NK-92 treated with Interleukin-12 subunit alpha and Interleukin-12 subunit beta, amount 100 ng/mL, for 24 hours (cell line): Measurements from ENCODE around the gene DIABLO.
"Not testable (repeated sequence)": the region's sequence is repeated elsewhere in the genome, so short reads cannot be mapped to it uniquely, and the experiment has no call there.

Experiments
- DNase-seq: peaks from one replicate; lab custom pipeline; 2025; lab: John Stamatoyannopoulos, UW

Gene DIABLO

DNA sequence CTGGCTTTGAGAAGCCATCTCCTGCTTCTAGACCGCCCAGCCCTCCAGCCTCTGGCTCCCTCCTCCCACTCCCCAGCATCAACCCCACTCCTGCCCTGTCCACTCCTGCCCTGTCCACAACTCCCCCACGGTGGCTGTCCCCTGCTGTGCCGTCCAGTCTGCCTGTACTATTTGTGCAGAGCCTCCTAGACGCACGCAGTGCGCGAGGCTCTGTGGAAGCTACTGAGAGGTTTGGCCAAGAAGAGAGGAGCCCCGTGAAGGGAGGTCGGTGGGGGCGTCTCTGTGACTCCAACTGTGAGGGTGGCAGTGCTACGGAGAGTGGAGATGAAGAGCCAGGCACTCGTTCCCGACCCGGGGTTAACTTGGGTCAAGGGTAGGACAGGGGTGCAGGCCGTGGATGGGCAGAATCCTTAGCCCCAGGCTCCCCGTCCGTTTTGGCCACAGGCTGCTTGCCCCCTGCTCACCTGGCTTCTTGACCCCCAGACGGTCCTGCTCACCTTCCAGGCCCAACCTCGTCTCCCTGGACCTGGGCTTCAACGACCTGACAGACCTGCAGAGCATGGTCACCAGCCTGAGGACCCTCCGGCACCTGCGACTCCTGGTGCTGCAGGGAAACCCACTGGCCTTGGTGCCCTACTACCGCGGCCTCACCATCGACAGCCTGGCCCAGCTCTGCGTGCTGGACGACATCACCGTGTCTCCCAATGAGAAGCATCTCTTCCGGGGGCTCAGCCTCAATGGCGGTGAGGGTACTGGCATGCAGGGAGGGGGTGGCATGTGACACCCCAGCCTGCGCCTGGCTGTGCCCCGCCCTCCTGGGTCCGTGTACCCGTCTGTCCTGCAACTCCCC, 36.0 kb downstream of the DIABLO start:
- DNase-seq = no peak

DNA sequence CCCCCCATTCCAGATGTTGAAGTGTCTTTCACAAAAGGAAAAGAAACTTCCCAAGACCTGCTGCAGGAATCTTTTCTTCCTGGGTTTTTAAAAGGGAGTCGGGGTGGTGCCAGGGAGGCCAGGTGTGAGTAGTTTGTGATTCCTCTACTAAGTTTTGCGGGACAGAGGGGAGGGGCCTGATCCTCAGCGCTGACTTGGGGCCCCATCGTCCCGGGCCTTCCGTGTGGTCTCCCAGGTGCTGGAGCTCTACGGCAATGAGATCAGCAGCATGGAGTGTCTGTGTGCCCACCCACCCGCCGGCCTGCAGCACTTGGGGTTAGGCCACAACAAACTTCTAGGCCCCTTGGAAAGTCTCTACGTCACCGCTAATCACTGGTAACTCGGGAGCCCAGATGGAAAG, 38.4 kb downstream of the DIABLO start:
- no peak for DNase-seq

DNA sequence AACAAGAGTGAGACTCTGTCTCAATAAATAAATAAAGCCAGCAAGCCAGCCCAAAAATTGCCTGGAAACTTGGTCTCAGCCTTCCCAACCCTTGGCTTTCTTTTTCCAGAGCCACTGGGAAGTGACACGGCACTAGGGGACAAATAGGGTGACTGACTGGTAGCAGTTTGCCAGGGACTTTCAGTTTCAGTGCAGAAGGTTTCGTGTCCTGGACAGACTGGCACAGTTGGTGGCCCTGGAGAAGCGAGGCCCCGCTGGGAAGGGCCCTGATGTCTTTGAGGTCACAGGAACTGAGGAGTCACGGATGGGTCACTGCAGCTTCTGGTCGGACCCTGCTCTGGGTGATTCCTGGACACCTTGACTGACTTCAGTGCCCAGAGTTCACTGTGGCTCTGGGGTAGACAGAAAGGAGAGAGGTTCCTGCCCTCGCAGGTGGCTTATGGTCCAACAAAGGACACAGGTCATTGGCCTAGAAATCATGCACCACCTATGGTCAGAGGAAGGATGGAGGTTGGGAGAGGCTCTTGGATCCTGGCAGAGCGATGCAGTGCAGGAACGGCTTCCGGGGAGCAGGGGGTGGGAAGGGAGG, 40.3 kb downstream of the DIABLO start:
- DNase-seq = no peak

DNA sequence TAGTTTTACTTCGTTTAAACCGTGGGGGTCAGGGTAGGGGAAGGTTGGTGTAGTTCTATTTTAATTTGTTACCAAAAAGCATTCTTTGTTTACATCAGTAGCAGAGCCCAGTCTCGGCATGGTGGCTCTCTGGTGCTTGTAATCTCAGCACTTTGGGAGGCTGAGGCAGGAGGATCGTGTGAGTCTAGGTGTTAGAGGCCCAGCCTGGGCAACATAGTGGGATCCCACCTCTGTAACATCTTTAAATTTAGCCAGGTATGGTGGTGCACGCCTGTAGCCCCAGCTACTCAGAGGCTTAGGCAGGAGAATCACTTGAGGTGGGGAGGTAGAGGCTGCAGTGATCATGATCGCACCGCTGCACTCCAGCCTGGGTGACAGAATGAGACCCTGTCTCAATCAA, 40.8 kb downstream of the DIABLO start:
- DNase-seq = no peak

DNA sequence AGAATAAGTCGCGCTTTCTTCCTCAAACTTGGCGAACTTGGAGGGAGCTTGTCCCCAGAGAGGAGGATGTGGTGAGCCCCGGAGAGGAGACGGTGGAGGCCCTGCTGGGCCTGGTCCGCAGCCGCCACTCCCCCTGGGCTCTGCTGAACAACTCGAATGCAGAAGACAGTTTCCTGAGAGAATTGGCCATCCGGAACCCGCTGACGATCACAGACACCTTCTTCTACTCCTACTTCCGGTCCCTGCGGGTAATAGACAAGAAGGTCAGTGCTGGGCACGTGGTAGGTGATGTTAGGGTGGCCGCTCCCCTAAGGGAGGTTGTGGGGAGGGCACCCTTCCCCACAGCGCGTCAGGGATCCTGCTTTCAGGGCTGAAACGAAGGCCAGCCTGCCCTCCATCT, 41.3 kb downstream of the DIABLO start:
- no peak for DNase-seq

DNA sequence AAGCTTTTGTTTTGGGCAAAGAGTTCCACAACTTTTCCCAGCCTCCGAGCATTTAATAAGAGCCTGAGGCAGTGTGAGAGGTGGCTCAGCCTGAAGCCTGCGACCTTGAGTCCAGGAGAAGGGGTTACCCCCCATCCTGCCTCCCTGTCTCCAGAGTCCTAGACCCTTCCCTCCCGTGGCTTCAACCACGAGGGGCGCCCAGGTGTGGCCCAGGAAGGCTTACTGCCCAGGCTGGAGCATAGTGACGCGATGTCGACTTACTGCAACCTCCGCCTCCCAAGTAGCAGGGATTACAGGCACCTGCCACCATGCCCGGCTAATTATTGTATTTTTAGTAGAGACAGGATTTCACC, 42.3 kb downstream of the DIABLO start:
- DNase-seq = no peak

DNA sequence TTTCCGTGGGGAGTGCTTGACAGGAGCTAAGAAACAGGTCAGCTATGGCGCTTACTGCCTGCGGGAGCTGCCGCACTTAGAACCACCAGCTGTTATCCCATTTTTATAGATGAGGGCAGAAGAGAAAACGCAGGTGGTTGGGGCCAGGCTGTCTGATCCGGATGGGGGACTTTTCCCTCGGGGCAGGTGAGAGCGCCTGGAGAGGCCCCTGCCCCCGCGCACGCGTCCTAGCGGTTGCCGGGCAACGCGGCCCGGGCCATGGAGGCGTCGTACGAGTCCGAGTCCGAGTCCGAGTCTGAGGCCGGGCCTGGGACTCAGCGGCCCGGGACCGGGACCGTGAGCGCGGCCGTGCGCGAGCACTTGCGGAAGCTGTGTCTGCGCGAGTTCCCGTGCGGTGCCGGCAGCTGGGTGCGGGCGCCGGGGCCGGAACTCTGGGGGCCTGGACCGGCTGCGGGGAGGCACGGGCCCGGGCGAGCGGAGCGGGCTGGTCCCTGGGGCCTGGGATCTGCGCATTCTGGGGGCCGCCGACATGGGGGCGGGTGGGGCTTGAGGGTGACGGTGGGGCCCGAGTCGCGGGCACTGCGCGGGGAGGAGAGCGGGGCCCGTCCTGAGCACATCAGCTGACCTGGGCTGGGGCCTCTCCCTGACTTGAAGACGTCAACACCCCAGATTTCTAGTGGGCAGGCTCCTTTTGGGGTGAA, 42.8 kb downstream of the DIABLO start, which contains the start of gene LRRC43:
TSS of gene LRRC43 (plus strand) at position 237 of the 701 bp plus-strand sequence. CDS start at position 259, 22 bp downstream.
- DNase-seq = no peak

DNA sequence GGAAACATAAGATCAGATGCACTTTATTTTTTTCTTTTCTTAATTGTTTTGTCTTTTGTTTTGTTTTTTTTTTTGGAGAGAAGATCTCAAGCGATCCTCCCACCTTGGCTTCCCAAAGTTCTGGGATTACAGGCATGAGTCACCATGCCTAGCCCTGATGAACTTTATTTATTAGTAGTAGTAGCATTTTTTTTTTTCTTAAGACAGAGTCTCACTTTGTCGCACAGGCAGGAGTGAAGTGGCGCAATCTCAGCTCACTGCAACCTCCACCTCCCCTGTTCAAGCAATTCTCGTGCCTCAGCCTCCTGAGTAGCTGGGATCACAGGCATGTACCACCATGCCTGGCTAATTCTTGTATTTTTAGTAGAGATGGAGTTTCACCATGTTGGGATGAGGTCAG, 49.4 kb downstream of the DIABLO start:
- not testable (repeated sequence) for DNase-seq

DNA sequence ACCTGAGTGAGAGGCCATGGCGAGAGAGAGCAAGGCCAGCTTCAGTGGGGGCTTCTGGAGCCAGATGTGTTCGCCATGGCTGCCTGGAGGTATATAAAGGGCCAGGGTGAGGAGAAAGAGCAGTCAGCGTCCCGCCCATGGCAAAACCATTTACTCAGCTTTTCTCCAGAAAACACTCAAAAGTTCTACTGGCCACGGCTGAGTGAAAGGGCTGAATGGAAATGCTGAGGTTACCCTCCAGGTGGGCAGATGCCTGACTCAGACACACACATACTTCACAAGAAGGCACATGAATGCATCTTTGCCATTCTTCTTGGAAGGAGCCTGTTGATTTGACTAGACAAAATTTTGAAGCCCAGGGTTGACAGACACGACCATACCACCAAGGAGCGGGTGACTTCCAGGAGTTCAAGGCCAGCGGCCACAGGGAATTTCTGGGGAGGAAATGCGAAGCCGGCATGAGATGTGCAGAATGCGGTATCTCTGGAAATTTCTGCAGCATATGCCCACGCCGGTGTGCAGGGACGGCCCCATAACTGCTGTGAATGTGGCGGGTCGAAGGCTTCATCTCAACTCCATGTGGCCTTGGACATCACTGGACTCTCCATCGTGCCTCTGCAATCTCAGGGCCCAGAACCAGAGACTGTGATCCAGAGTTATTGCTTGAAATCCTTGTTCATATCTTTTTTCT, 51.6 kb downstream of the DIABLO start, which contains the start of gene IL31:
TSS of gene IL31 (minus strand) at position 67 of the 691 bp plus-strand sequence. CDS start at position 18, 49 bp downstream.
- DNase-seq = no peak

DNA sequence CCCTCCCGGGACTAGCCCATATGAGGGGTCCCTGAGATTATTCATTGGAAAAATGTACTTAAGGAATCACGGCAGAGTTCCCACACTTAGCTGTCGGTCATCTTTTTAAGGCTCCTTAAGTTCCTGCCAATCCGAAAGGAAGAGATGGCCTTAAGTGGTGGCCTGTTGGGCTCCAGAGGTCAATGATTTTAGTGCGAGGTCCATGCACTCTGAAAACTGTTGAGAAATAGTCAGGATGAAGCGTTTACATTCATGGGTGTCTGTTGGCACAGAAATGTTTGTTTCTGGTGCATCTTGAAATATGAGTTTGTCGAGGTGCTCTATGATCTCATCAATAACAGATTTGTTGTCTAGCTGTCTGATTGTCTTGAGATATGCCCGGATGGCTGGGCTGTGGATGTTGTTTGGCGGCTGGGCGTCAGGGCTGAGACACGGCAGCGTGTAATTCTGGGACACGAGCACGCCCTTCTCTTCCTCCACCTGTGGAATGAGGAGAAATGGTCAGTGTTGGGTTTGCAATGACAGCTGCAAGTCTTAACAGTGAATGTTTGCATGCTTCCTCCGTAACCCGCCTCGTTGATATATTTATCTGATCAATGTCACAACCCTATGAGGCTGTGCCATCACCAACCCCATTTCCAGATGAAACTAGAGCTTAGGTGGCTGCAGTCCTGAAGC, 53.5 kb downstream of the DIABLO start:
- DNase-seq = no peak

DNA sequence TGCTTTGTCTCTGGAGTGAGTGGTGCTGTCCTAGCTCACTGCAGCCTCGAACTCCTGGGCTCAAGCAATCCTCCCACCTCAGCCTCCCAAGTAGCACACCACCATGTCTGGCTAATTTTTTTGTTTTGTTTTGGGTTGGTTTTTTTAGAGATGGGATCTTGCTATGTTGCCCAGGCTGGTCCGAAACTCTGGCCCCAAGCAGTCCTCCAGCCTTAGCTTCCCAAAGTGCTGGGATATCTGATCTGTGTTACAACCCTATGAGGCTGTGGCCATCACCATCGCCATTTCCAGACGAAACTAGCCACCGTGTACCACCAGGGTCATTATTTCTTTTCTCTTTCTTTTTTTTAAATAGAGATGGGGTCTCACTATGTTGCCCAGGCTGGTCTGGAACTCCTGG, 54.5 kb downstream of the DIABLO start:
- no peak for DNase-seq

DNA sequence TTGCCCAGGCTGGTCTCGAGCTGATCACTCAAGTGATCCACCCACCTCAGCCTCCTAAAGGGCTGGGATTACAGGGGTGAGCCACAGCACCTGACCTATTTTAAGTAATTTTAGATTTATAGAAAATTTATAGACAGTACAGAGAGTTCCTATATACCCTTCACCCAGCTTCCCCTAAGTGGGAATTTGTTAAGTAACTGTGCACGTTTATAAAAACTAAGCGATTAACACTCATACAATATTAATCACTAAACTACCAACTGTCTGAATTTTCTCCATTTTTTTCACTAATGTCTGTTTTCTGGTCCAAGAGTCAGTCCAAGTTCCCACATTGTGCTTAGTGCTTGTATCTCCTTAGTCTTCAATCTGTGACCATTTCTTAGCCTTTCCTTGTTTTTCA, 57.4 kb downstream of the DIABLO start:
- DNase-seq = no peak

DNA sequence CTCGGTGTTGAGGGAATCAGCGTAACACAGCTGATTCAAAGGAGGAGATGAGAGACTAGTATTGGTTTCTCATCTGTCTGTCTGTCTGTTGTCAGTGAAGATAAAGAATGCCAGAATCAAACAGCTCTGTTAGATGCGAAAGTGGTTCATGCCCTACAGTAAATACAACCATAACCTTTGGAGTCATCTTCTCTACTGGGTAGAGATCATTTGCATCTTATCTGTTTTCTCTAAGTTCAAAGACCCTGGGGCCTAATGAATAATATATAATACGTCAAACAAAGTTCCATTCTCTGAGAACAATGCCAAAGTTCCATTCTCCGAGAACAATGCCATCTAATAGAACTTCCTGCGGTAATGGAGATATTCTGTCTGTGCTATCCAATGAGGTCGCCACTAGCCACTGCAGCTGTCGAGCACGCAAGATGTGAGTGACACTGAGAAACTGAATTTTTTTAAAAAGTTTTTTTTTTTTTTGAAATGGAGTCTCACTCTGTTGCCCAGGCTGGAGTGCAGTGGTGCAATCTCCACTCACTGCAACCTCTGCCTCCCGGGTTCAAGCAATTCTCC, 58.4 kb downstream of the DIABLO start:
- no peak for DNase-seq

DNA sequence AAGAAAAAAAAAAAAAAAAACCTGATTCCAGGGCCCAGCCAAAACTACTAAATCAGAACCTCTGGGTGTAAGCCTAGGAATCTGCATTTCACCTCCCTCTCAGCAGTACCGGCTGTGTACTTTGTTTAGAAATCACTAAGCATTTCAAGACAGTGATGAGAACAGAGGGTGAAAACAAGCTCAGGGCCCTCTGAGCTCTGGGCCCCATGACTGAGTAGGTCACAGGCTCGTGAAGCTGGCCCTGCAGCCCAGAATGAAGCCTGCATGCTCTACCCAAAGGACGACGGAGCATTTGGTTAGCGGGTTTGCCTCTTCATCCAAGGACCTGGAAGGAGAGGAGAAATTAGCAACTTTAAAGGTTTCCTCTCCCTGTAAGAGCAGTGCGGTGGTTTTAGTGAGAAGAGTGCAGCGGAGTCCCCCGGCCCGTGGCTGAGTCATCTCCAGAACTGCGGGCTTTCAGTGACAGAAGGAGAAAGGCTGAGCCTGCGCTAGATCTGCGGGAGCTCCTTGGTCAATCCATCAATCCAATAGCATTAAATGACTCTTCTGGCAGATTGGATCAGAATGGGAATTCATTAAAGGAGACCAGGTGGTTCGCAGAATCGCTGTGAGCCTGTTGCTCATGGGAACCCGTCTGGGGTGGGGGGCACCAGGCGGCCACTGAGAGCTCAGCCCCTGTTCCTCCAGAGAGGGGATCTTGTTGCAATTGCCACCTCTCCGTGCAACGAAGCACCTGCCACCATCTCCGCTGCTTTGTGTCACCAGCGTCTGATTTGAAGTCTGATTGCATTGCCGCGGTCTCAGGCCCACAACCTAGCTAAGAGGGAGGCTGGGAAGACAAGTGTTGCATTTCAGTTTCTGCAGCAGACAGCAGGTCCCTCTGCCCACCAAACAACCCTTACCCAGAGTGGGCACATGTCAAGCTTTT, 59.2 kb downstream of the DIABLO start:
- DNase-seq = no peak

DNA sequence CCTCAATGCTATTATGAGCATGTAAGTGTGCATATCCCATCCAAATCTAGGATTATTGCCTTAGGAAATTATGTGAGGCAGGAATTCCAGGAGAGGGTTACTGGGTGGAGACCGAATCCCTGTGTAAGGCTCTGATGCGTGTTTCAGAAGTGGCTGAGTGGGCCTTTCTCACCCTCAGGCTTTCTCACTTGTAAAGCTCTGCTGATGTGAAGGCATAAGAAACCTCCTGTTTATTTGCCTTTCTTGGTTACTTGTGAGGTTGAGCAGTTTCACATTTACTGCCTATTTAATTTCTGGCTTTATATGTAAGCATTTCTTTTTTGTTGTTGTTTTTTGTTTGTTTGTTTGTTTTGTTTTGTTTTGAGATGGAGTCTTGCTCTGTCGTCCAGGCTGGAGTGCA, 62.9 kb downstream of the DIABLO start:
- no peak for DNase-seq

DNA sequence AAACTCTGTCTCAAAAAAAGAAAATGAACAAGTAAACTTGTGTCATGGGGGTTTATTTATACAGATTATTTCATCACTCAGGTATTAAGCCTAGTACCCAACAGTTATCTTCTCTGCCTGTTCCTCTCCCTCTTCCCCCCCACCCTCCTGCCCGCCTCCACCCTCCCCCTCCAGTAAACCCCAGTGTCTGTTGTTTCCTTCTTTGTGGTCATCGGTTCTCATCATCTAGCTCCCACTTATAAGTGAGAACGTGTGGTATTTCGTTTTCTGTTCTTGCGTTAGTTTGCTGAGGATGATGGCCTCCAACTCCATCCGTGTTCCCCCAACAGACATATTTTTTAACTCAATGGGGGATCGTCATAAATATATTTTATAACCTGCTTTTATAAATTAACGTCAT, 64.2 kb downstream of the DIABLO start:
- no peak for DNase-seq

DNA sequence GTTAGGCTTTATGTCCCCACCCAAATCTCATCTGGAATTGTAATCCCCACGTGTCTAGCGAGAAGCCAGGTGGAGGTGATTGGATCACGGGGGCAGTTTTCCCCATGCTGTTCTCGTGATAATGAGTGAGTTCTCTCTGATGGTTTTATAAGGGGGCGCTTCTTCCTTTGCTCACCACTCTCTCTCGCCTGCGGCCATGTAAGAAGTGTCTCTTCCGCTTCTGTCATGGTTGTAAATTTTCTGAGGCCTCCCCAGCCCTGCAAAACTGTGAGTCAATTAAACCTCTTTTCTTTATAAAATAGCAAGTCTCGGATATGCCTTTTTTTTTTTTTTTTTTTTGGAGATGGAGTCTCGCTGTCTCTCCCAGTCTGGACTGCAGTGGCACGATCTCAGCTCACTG, 65.1 kb downstream of the DIABLO start:
- DNase-seq = no peak

DNA sequence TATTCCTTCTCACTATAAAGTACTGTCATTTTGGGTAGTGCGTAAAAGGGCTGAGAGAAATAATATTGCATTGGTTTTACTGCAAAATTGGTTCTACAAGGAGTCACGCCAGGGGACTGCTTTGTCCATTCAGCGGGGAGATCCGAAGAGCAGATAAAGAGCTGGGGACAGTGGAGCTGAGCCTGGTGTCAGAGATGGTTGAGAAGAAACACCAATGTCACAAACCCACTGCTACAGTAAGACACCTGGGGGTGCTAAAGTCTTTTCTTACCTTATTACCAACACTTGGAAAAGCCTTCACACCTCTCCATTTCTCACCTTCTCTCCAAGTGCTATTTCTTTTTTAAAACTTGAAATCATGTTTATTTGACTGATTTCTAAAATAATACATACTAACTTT, 66.0 kb downstream of the DIABLO start:
- no peak for DNase-seq

DNA sequence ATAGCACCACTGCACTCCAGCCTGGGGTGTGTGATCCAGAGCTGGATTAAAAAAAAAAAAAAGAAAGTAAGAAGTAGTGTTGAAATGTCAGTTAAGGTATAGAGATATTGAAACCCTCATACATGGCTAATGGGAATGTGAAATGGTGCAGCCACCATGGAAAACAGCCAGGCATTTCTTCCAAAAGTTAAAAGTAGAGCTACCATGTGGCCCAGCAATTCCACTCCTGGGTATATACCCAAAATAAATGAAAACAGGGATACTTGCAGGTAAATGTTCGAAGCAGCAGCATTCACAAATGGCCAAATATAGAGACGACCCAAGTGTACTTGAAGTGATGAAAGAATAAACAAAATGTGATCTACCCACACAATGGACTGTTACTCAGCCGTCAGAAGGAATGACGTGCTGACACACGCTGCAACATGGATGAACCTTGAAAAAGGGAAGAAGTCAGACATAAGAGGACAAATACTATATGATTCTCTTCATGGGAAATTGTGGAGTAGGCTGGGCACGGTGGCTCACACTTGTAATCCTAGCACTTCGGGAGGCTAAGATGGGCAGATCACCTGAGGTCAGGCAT, 67.1 kb downstream of the DIABLO start:
- DNase-seq = no peak
